ENCODE results near the gene HSPA6. TPM values are rescaled to one million over a fixed set of nuclear protein-coding genes. Genes with fewer than 3 reads are reported as not detected.
"Not testable (repeated sequence)": the region's sequence is repeated elsewhere in the genome, so short reads cannot be mapped to it uniquely, and the experiment has no call there.

Gene HSPA6
- total and polyA plus RNA-seq, 10 of the 15 experiments (the other 5 are each of a cell fraction or from before 2014, with no cell fraction given): 0.05 to 8.8 (median 0.66) TPM

GRCh38 chr1:161530158-161530557, 5.8 kb downstream of the HSPA6 start:
- intact Hi-C loops (cut with micrococcal nuclease; ENCODE audit: unreplicated experiment): loop anchor here (10.0 kb wide), 1 partner anchor 135 kb away; no protein-coding TSS in a partner anchor
- H3K9ac ChIP-seq (ENCODE audit: control insufficient read depth, insufficient read depth, low read length); H3K79me2 ChIP-seq (ENCODE audit: control insufficient read depth, insufficient read depth, low read length); POLR2A ChIA-PET; FAIRE-seq; H4K20me1 ChIP-seq (ENCODE audit: control insufficient read depth, insufficient read depth); RAD21 ChIA-PET (ENCODE audit: unreplicated experiment); H3K27me3 ChIP-seq (replicated peaks in 1 of 2; ENCODE audit: control insufficient read depth in 2 of 2, insufficient read depth in 2 of 2, low read length in 1 of 2); H3K36me3 ChIP-seq (ENCODE audit: control insufficient read depth in 2 of 2, insufficient read depth in 2 of 2, low read length in 1 of 2); H3K4me1 ChIP-seq (ENCODE audit: control insufficient read depth, insufficient read depth, low read length); in situ Hi-C loops (cut with MboI); H2AFZ ChIP-seq (ENCODE audit: control insufficient read depth, low read depth, low read length); H3K9me3 ChIP-seq (replicated peaks; ENCODE audit: control insufficient read depth, insufficient read depth, low read length): not testable (repeated sequence)
- Histone ChIP-seq H3K4me2 (ENCODE audit: control insufficient read depth, insufficient read depth) (peak overlapping the region; percentile 74), H3K27ac (ENCODE audit: control insufficient read depth, insufficient read depth) (peak overlapping the region; percentile 72; the same call in 1 of the 2 replicates), H3K4me3 (0 out of 2 replicates have a peak overlapping the region, but pooled peaks have one; percentile 32)
- SMC1A ChIA-PET (ENCODE audit: uncharacterized antibody, unreplicated experiment): interaction anchor here (1.0 to 1.1 kb wide), 2 partner anchors 43 to 209 kb away, joined by 3 to 6 read pairs; no protein-coding TSS in a partner anchor
- DNase-seq (ENCODE audit: low read depth, low spot score) (peak; percentile 51), ATAC-seq (peak; percentile 74)
- under 1% methylated on average over 12 of the region's 13 CpGs for WGBS (ENCODE audit: insufficient coverage, insufficient replicate concordance, low lambda C conversion rate, missing lambda C conversion rate)
- CTCF ChIA-PET: interaction anchor here (0.8 kb wide), 1 partner anchor 208 kb away, joined by 4 read pairs; no protein-coding TSS in a partner anchor
- TF ChIP-seq SREBF2 (IDR thresholded peaks at IDR 0.05; ENCODE audit: low read length): peak; percentile 84
- peak; percentile 64 for TF ChIP-seq SKIL (IDR thresholded peaks at IDR 0.05; ENCODE audit: low read depth, poor library complexity, severe bottlenecking)
- TF ChIP-seq IKZF1 (conservative IDR thresholded peaks at IDR 0.05): peak; percentile 26; the same call in 1 of the 2 replicates
- TF ChIP-seq YY1 (IDR thresholded peaks at IDR 0.05; ENCODE audit: low read depth, low read length): peak; percentile 56; the same call in 1 of the 2 replicates
- TF ChIP-seq ZBTB40 (IDR thresholded peaks at IDR 0.05; ENCODE audit: borderline replicate concordance): peak; percentile 62
- TF ChIP-seq CBX5 (IDR thresholded peaks at IDR 0.05; ENCODE audit: low read depth): 0 out of 2 replicates have a peak, but pooled peaks have one; percentile 11
- TF ChIP-seq ZNF24 (IDR thresholded peaks at IDR 0.05): peak; percentile 99
- TF ChIP-seq ZNF217 (IDR thresholded peaks at IDR 0.05): peak; percentile 89
- peak; percentile 33; the same call in 1 of the 2 replicates for TF ChIP-seq RAD51 (IDR thresholded peaks at IDR 0.05)
- peak; percentile 34; the same call in 1 of the 2 replicates for TF ChIP-seq RUNX3 (IDR thresholded peaks at IDR 0.05; ENCODE audit: low read length)
- peak; percentile 57 for TF ChIP-seq RELA (IDR thresholded peaks at IDR 0.05; ENCODE audit: borderline replicate concordance, partially characterized antibody)
- TF ChIP-seq NR2F1 (conservative IDR thresholded peaks at IDR 0.05): 0 out of 2 replicates have a peak, but pooled peaks have one; percentile 21
- TF ChIP-seq ZSCAN29 (IDR thresholded peaks at IDR 0.05): peak; percentile 91
- peak; percentile 95 for TF ChIP-seq SMARCA5 (IDR thresholded peaks at IDR 0.05)
- peak; percentile 91; the same call in 1 of the 2 replicates for TF ChIP-seq TARDBP (IDR thresholded peaks at IDR 0.05; ENCODE audit: borderline replicate concordance)
- 0 out of 2 replicates have a peak, but pooled peaks have one; percentile 21 for TF ChIP-seq GABPA (IDR thresholded peaks at IDR 0.05; ENCODE audit: low read depth)
- BruUV-seq (replicated peaks): TSS peak; percentile 44

Measured in GM12878 (cell line).